Measurements from ENCODE around the gene JTB.

Gene JTB

GRCh38 chr1:153978274-153978909 lies 918 bp upstream of the JTB start:
- DNase-seq, result no peak

GRCh38 chr1:153976819-153977249 lies 640 bp downstream of the JTB start:
- DNase-seq, result peak; percentile 50

GRCh38 chr1:153973525-153973924 lies 3.9 kb downstream of the JTB start:
- no peak for DNase-seq

- DNase-seq, result no peak
Measured at GRCh38 chr1:153973071-153973470, 4.4 kb downstream of the JTB start.

- no peak for DNase-seq
Measured at GRCh38 chr1:153970346-153970745, 7.1 kb downstream of the JTB start.

- DNase-seq, result no peak
Measured at GRCh38 chr1:153968972-153969371, 8.5 kb downstream of the JTB start.

GRCh38 chr1:153968408-153968807 lies 9.1 kb downstream of the JTB start:
- DNase-seq, result peak; percentile 54

GRCh38 chr1:153968000-153968363 lies 9.5 kb downstream of the JTB start:
- DNase-seq, result peak; percentile 80

- DNase-seq, result peak; percentile 99
Measured at GRCh38 chr1:153967107-153967999, 10.1 kb downstream of the JTB start, which contains the start of gene CREB3L4. Gene CREB3L4, plus strand, starts transcription at chr1:153967902. Its CDS starts 624 bp downstream, at chr1:153968526.

- peak; percentile 77 for DNase-seq
Measured at GRCh38 chr1:153963850-153964331, 13.6 kb downstream of the JTB start.

- DNase-seq, result peak; percentile 98
Measured at GRCh38 chr1:153963030-153963849, 14.2 kb downstream of the JTB start, which contains the start of gene SLC39A1. Gene SLC39A1, minus strand, starts transcription at chr1:153963537. Its CDS starts 822 bp downstream, at chr1:153962715.

- peak; percentile 49 for DNase-seq
Measured at GRCh38 chr1:153962088-153963029, 15.1 kb downstream of the JTB start.

- no peak for DNase-seq
Measured at GRCh38 chr1:153961421-153961820, 16.1 kb downstream of the JTB start.

- no peak for DNase-seq
Measured at GRCh38 chr1:153960206-153960605, 17.3 kb downstream of the JTB start.

- DNase-seq, result no peak
Measured at GRCh38 chr1:153959454-153959853, 18.0 kb downstream of the JTB start.

- DNase-seq, result no peak
Measured at GRCh38 chr1:153958961-153959260, 18.6 kb downstream of the JTB start.

GRCh38 chr1:153958111-153958960 lies 19.1 kb downstream of the JTB start, which contains the start of gene CRTC2:
Gene CRTC2, minus strand, starts transcription at chr1:153958612. Its CDS starts 115 bp downstream, at chr1:153958497.
- peak; percentile 99 for DNase-seq

GRCh38 chr1:153957744-153958110 lies 19.7 kb downstream of the JTB start:
- peak; percentile 52 for DNase-seq

- no peak for DNase-seq
Measured at GRCh38 chr1:153956997-153957715, 20.3 kb downstream of the JTB start.

GRCh38 chr1:153954826-153955225 lies 22.6 kb downstream of the JTB start:
- DNase-seq, result no peak
